Activated T-cell treated with anti-CD3 and anti-CD28 coated beads, Interleukin-2, amount 50 U/mL, for 24 hours (primary cell): ENCODE results near the gene UBE2QL1.

Source experiments
- DNase-seq: peaks from one replicate; pipeline ENCODE4 v3.0.0-alpha.2; 2020
- H3K27ac Mint-ChIP-seq: 2 replicates; pipeline ENCODE4 v1.8.0; 2020; ENCODE audit warnings: mild to moderate bottlenecking, mixed read lengths
- H3K27me3 Mint-ChIP-seq: 2 replicates; pipeline ENCODE4 v1.8.0; 2020; ENCODE audit warnings: mixed read lengths
- H3K36me3 Mint-ChIP-seq: 2 replicates; pipeline ENCODE4 v1.8.0; 2020; ENCODE audit warnings: low read depth, mixed read lengths
- H3K4me1 Mint-ChIP-seq: 2 replicates; pipeline ENCODE4 v1.8.0; 2020; ENCODE audit warnings: low read depth, mixed read lengths
- H3K4me3 Mint-ChIP-seq: 2 replicates; pipeline ENCODE4 v1.8.0; 2020; ENCODE audit warnings: mild to moderate bottlenecking, moderate library complexity, mixed read lengths
- H3K9me3 Mint-ChIP-seq: 2 replicates; pipeline ENCODE4 v1.8.0; 2020; ENCODE audit warnings: mixed read lengths

The UBE2QL1 gene

DNA sequence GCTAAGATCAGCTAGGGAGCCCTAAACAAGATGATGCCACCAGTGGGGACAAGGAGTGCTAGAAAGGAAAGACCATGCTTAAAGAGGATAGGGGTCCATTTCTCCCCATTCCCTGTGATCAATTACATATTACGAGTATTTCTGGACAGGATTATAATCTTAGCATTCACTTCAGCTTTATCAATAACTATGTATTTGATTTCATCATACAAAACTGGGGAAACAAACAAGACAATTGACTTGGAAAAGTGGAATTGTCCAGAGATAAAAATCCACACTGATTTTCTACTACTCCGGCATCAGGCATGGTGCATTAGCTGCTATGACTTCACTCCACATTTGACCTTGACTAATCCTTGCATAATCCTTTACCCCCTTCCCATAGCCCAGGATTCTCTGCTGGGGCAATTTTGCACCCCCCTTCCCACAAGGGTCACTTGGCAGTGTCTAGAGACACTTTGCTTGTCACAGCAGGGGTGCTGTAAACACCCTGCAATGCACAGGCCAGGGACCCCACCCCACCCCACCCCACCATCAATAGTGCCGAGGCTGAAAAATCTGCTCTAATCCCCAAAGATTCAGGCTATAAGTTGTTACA is 29.9 kb upstream of the UBE2QL1 start:
- no peak overlapping the region for H3K27ac Mint-ChIP-seq
- DNase-seq: no peak
- H3K4me3 Mint-ChIP-seq: no peak overlapping the region
- peaks cover 8% of the 10 kb centered on the region for H3K27me3 Mint-ChIP-seq
- no peaks in the 10 kb centered on the region for H3K36me3 Mint-ChIP-seq
- no peaks in the 10 kb centered on the region for H3K4me1 Mint-ChIP-seq
- H3K9me3 Mint-ChIP-seq: no peaks in the 10 kb centered on the region

GRCh38 chr5:6419340-6419852 is 29.3 kb upstream of the UBE2QL1 start:
- Mint-ChIP-seq H3K27ac (no peak overlapping the region), H3K4me3 (no peak overlapping the region), H3K36me3 (no peaks in the 10 kb centered on the region), H3K9me3 (no peaks in the 10 kb centered on the region), H3K4me1 (no peaks in the 10 kb centered on the region), H3K27me3 (peaks cover 8% of the 10 kb centered on the region)
- no peak for DNase-seq

GRCh38 chr5:6423327-6424109 is 25.1 kb upstream of the UBE2QL1 start:
- Mint-ChIP-seq H3K27ac (no peak overlapping the region), H3K36me3 (no peaks in the 10 kb centered on the region), H3K9me3 (no peaks in the 10 kb centered on the region), H3K27me3 (peaks cover 18% of the 10 kb centered on the region), H3K4me1 (no peaks in the 10 kb centered on the region), H3K4me3 (no peak overlapping the region)
- no peak for DNase-seq

- H3K4me1 Mint-ChIP-seq: no peaks in the 10 kb centered on the region
Observed at GRCh38 chr5:6424110-6424659, 24.5 kb upstream of the UBE2QL1 start.

DNA sequence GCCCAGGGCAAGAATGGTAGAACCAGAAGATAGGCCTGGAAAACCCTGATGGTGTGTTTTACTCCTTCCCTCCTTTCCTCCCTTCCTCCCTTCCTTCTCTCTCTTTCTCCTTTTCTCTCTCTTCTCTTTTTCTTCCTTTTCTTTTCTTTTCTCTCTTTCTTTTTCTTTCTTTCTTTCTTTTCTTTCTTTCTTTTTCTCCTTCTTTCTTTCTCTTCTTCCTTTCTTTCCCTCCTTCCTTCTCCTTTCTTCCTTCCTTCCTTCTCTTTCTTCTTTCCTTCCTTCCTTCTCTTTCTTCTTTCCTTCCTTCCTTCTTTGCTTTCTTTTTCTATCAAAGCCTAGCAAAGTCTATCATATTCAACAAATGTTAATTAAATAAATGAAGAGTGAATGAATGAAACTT is 24.0 kb upstream of the UBE2QL1 start:
- DNase-seq: no peak
- H3K27me3 Mint-ChIP-seq: peaks cover 18% of the 10 kb centered on the region
- H3K4me3 Mint-ChIP-seq: no peak overlapping the region
- no peaks in the 10 kb centered on the region for H3K36me3 Mint-ChIP-seq
- no peak overlapping the region for H3K27ac Mint-ChIP-seq
- H3K9me3 Mint-ChIP-seq: no peaks in the 10 kb centered on the region
- no peaks in the 10 kb centered on the region for H3K4me1 Mint-ChIP-seq

More at GRCh38 chr5:6424110-6424659, 24.5 kb upstream of the UBE2QL1 start:
- Mint-ChIP-seq H3K27me3 (peaks cover 18% of the 10 kb centered on the region), H3K36me3 (no peaks in the 10 kb centered on the region), H3K27ac (no peak overlapping the region), H3K4me3 (no peak overlapping the region), H3K9me3 (no peaks in the 10 kb centered on the region)
- DNase-seq: no peak

- no peaks in the 10 kb centered on the region for H3K9me3 Mint-ChIP-seq
- H3K27me3 Mint-ChIP-seq: peaks cover 25% of the 10 kb centered on the region
- no peaks in the 10 kb centered on the region for H3K36me3 Mint-ChIP-seq
- no peaks in the 10 kb centered on the region for H3K4me1 Mint-ChIP-seq
- H3K27ac Mint-ChIP-seq: no peak overlapping the region
- H3K4me3 Mint-ChIP-seq: no peak overlapping the region
- no peak for DNase-seq
Observed at GRCh38 chr5:6427694-6428093, 21.0 kb upstream of the UBE2QL1 start.

- Mint-ChIP-seq H3K27ac (no peak overlapping the region), H3K27me3 (peaks cover 46% of the 10 kb centered on the region), H3K9me3 (no peaks in the 10 kb centered on the region), H3K4me1 (no peaks in the 10 kb centered on the region), H3K4me3 (no peak overlapping the region), H3K36me3 (no peaks in the 10 kb centered on the region)
- DNase-seq: no peak
Observed at GRCh38 chr5:6430418-6431028, 18.1 kb upstream of the UBE2QL1 start.

DNA sequence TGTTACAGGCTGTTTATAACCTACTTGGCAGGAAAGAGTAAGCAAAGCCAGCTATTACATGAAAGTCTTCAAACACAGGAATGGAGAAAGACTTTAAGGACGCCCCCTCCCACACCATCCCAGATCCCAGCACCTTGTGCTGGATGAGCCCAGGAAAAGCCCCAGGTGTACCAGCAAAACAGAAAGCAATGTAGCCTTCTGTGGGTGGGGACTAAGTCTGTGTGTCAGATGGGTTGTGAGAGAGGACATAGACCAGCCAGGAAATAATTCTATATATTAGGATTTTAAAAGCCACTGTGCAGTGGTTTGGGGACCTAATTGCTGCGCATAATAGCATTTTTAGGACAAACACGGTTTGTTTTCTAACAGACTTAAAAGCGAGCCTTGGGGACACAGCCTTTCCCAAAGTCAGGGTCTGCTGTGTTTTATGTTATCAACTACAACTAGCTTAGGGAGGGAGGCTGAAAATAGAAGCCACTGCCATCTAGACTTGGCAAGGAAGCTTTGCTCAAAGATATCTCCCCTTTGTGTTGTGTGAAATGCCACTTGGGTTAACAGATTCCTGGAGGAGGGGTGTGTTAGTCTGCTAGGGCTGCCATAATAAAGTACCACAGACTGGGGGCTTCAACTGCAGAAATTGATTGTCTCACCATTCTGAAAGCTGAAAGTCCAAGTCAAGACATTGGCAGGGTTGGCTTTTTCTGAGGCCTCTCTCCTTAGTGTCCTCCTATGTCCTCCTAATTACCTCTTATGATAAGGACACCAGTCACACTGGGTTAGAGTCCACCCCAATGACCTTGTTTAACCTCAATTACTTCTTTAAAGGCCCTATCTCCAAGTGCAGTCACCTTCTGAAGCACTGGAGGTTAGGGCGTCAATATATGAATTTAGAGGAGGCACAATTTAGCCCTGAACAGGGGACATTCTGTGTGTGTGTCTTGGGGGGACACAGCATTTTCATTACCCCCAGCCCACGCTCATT is 17.2 kb upstream of the UBE2QL1 start:
- H3K27ac Mint-ChIP-seq: no peak overlapping the region
- peaks cover 52% of the 10 kb centered on the region for H3K27me3 Mint-ChIP-seq
- no peak overlapping the region for H3K4me3 Mint-ChIP-seq
- no peaks in the 10 kb centered on the region for H3K9me3 Mint-ChIP-seq
- H3K4me1 Mint-ChIP-seq: no peaks in the 10 kb centered on the region
- no peaks in the 10 kb centered on the region for H3K36me3 Mint-ChIP-seq
- DNase-seq: no peak

DNA sequence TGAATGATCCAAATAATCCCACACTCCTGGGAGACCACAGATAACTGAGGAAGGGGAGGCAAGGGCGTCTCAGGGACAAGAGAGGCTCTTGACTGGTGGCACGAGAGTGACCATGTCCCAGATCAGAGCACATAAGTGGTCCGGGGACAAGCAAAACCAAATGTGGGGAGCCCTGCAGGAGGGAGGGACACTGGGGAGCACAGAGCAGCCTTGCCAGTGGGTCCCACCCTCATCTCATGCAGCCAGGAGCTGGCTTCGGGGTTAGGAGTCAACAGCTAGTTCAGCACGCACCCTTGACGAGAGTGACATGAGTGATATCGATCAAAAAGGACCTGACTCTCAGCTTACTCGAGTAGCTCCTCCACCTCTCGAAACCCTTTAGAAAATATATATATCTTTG is 16.5 kb upstream of the UBE2QL1 start:
- H3K27ac Mint-ChIP-seq: no peak overlapping the region
- H3K4me1 Mint-ChIP-seq: no peaks in the 10 kb centered on the region
- no peak for DNase-seq
- no peak overlapping the region for H3K4me3 Mint-ChIP-seq
- H3K36me3 Mint-ChIP-seq: no peaks in the 10 kb centered on the region
- no peaks in the 10 kb centered on the region for H3K9me3 Mint-ChIP-seq
- H3K27me3 Mint-ChIP-seq: peaks cover 54% of the 10 kb centered on the region

- Mint-ChIP-seq H3K27me3 (peaks cover 58% of the 10 kb centered on the region), H3K27ac (no peak overlapping the region), H3K36me3 (no peaks in the 10 kb centered on the region), H3K9me3 (no peaks in the 10 kb centered on the region), H3K4me1 (no peaks in the 10 kb centered on the region), H3K4me3 (no peak overlapping the region)
- DNase-seq: no peak
Observed at GRCh38 chr5:6434731-6435130, 13.9 kb upstream of the UBE2QL1 start.

DNA sequence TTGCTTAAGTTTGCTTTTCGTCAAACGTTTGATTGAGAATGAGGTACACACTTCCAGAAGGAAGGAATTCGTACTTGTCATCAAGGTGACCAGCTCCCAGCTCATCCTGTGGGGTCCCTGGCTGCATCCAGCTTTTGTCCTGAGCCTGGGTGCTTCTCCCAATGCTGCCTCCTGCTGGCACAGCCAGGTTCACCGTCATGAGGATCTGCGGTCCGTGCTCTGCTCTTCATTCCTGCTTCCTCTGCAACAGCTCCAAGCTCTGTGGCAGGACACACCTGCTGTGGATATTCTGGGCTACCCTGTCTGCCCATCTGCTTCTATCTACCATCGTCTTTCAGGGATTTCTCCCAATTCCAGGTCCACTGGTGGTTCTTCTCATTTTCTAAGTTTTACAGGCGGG is 13.3 kb upstream of the UBE2QL1 start:
- Mint-ChIP-seq H3K36me3 (no peaks in the 10 kb centered on the region), H3K9me3 (no peaks in the 10 kb centered on the region), H3K27me3 (peaks cover 55% of the 10 kb centered on the region), H3K4me1 (no peaks in the 10 kb centered on the region), H3K4me3 (no peak overlapping the region), H3K27ac (no peak overlapping the region)
- no peak for DNase-seq

DNA sequence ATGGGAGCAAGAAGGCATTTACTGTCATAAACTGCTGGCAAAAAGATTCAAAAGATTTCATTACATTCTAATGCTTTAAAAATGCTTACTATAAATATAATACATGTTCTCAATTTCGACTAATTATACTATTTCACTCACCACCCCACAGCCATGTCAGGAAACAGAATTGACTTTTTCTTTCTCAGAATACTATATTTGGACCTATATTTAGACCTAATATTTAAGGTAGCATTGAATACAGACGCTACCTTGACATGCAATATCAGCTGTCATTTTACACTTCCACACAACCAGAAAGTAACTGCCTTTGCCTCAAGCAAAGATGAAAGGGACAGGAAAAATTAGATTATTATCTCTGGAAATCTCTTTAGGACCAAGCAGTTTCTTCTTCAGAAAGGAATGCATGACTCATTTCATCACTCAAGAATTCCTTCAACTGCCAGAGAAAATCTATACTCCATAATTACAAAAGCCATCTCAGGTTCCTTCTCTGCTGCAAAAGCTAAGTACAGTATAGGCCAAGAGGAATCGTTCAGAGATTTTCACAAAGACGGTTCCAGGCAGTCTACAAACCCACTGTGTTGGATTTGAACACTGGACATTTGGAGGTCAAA is 11.8 kb upstream of the UBE2QL1 start:
- no peak overlapping the region for H3K27ac Mint-ChIP-seq
- H3K36me3 Mint-ChIP-seq: no peaks in the 10 kb centered on the region

DNA sequence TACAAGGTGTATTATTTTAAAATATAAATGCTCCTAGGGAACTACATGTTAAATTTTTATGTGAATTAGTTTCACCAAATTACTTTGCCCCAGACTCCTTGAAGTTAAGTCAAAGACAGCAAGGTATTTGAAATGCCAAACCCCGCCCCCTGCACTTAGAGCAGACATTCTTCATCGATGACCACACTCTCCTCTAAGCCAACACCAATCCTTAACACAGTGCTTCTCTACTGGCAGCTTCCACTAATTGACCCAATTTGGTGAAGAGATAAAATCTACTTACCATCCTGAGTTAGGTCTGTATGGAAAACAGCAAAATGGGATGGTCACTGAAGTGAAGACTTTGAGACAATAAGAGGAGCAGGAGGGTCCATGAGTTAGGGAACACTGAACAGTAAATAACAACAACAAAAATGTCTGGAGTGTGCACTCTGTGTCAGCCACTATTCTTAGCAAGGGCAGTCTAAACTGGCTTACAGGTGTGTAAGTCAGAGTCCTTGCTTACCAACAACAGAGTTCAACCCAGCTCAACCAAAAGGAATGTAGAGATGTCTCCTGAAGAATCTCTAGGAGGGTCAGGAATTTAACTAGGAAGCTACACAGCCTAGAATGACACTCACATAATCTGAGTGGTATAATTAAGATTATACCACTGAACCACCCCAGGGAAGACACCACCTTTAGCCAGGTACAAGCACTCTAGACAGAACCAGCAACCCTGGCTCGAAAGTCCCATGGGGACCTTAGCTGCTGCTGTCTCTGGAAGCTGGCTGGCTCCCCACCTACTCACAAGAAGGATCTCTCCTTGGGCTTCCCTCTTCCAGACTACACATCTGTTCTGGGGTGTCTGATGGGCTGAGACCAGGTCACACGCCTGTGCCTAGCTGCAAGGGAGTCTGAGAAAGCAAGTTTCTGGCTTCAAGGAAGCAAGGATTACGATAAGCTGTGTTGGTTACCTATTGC is 8.8 kb upstream of the UBE2QL1 start:
- peaks cover 68% of the 10 kb centered on the region for H3K27me3 Mint-ChIP-seq
- H3K27ac Mint-ChIP-seq: no peak overlapping the region

More for the DNA sequence above, 11.8 kb upstream of the UBE2QL1 start:
- no peaks in the 10 kb centered on the region for H3K4me1 Mint-ChIP-seq
- no peak for DNase-seq
- no peak overlapping the region for H3K4me3 Mint-ChIP-seq
- peaks cover 4% of the 10 kb centered on the region for H3K9me3 Mint-ChIP-seq
- H3K27me3 Mint-ChIP-seq: peaks cover 65% of the 10 kb centered on the region

More for the DNA sequence above, 8.8 kb upstream of the UBE2QL1 start:
- Mint-ChIP-seq H3K36me3 (no peaks in the 10 kb centered on the region), H3K4me3 (no peak overlapping the region), H3K4me1 (no peaks in the 10 kb centered on the region), H3K9me3 (peaks cover 6% of the 10 kb centered on the region)
- no peak for DNase-seq
